Epithelial cell of esophagus (primary cell): Measurements from ENCODE around the gene ACP3.
A peak's percentile ranks its signal among the peaks of the same experiment; 100 is the strongest.

Experiments used
- DNase-seq: peaks from one replicate; pipeline ENCODE4 v3.0.0; 2010; ENCODE audit warnings: low read depth
- H3K4me3 ChIP-seq: 2 replicates; pipeline ENCODE4 v1.5.1; 2011; ENCODE audit warnings: mild to moderate bottlenecking, low read length, control low read depth
- CTCF ChIP-seq: IDR thresholded peaks from 2 replicates; pipeline ENCODE4 v1.5.1; 2011; ENCODE audit warnings: low read depth, mild to moderate bottlenecking, low read length, control low read depth, inconsistent platforms; ENCODE audit not compliant: insufficient read depth; ENCODE audit errors: missing control alignments

Gene ACP3

GRCh38 chr3:132346841-132347736, 29.9 kb downstream of the ACP3 start:
- TF ChIP-seq CTCF, result no peak
- H3K4me3 ChIP-seq, result no peak overlapping the region
- DNase-seq, result peak; percentile 83

GRCh38 chr3:132347811-132348210, 30.6 kb downstream of the ACP3 start:
- DNase-seq, result no peak
- no peak overlapping the region for H3K4me3 ChIP-seq
- TF ChIP-seq CTCF, result no peak

GRCh38 chr3:132348531-132348930, 31.3 kb downstream of the ACP3 start:
- TF ChIP-seq CTCF, result no peak
- DNase-seq, result peak; percentile 54

GRCh38 chr3:132350814-132351213, 33.6 kb downstream of the ACP3 start:
- H3K4me3 ChIP-seq, result no peak overlapping the region
- no peak for DNase-seq
- no peak for TF ChIP-seq CTCF

More at GRCh38 chr3:132348531-132348930, 31.3 kb downstream of the ACP3 start:
- H3K4me3 ChIP-seq, result no peak overlapping the region

DNA sequence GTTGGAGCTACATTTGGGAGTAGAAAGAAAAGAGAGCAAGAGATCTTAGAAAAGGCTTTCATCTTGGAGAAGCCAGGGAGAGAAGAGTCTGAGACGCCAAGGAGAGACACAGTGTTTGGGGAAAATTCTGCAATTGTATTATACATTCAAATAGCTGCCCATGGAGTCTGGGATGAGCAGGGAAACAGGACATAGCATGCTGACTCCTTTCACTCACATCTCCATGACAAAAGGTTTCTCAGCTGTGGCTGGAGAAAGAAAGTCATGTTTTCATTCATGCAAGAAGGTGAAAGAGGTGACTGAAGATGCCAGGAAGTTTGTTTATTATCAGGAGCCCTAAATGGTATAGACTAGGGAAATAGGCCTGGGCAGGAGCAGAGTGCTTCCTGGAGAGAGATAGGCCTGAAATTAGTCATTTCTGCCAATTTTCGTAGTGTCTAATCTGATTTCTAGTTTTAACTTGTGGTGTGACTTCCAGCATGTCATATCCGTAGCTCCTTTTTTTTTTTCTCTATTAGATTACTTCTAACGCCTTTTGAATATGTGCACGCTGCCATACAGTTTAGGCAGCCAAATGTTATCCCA, 34.1 kb downstream of the ACP3 start:
- DNase-seq, result no peak
- H3K4me3 ChIP-seq, result no peak overlapping the region
- TF ChIP-seq CTCF, result no peak

DNA sequence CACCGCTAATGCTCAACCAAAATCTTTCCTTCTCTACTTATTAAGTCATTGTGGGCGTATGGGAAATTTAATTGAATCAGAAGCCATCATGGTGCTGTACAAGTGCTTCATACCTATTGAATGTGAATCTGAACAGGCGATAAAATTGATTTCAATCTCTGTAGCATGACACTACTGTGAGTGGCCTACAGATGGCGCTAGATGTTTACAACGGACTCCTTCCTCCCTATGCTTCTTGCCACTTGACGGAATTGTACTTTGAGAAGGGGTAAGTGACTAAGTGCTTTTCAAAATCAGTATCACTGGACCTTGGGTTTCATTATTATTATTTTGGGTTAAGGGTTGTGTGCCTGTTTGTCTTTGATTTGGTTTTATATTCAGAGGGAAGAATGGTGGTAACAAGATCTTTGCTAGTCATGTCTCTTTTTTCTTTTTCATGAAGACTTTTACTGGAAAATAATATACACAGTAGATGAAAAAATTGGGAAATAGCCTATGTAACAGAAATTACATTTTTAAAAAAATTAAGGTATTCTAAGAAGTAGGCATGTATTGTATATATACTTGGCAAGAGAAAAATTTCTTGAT, 35.4 kb downstream of the ACP3 start:
- peak; percentile 96 for TF ChIP-seq CTCF
- DNase-seq, result peak; percentile 78
- no peak overlapping the region for H3K4me3 ChIP-seq
